ENCODE data around the gene WDR62.

The WDR62 gene

GRCh38 chr19:36081894-36082293 lies 27.2 kb downstream of the WDR62 start:
- no peak for DNase-seq

GRCh38 chr19:36082916-36083315 lies 28.2 kb downstream of the WDR62 start:
- no peak for DNase-seq

GRCh38 chr19:36084231-36085009 lies 29.7 kb downstream of the WDR62 start:
- DNase-seq = no peak

GRCh38 chr19:36086326-36086725 lies 31.6 kb downstream of the WDR62 start:
- DNase-seq = no peak

- no peak for DNase-seq
Observed at GRCh38 chr19:36089847-36090246, 35.1 kb downstream of the WDR62 start.

- no peak for DNase-seq
Observed at GRCh38 chr19:36090910-36091695, 36.4 kb downstream of the WDR62 start.

GRCh38 chr19:36092566-36092965 lies 37.9 kb downstream of the WDR62 start:
- no peak for DNase-seq

- DNase-seq = no peak
Observed at GRCh38 chr19:36093146-36093662, 38.5 kb downstream of the WDR62 start.

- DNase-seq = no peak
Observed at GRCh38 chr19:36093687-36094086, 39.0 kb downstream of the WDR62 start.

GRCh38 chr19:36097036-36097435 lies 42.3 kb downstream of the WDR62 start:
- DNase-seq = no peak

GRCh38 chr19:36099166-36099785 lies 44.6 kb downstream of the WDR62 start:
- DNase-seq = no peak

GRCh38 chr19:36100476-36100875 lies 45.8 kb downstream of the WDR62 start:
- no peak for DNase-seq

GRCh38 chr19:36101550-36102327 lies 47.0 kb downstream of the WDR62 start:
- no peak for DNase-seq

GRCh38 chr19:36103040-36103626 lies 48.4 kb downstream of the WDR62 start:
- no peak for DNase-seq

GRCh38 chr19:36103842-36104552 lies 49.3 kb downstream of the WDR62 start:
- no peak for DNase-seq

- no peak for DNase-seq
Observed at GRCh38 chr19:36106441-36106840, 51.7 kb downstream of the WDR62 start.

- DNase-seq = no peak
Observed at GRCh38 chr19:36106991-36107390, 52.3 kb downstream of the WDR62 start.

GRCh38 chr19:36108684-36109083 lies 54.0 kb downstream of the WDR62 start:
- DNase-seq = no peak

GRCh38 chr19:36110487-36111199 lies 55.9 kb downstream of the WDR62 start, which contains the start of gene OVOL3:
OVOL3 (plus strand) TSS chr19:36111143; CDS start chr19:36111203, 60 bp downstream.
- no peak for DNase-seq

- no peak for DNase-seq
Observed at GRCh38 chr19:36111200-36111539, 56.5 kb downstream of the WDR62 start.

GRCh38 chr19:36112678-36113077 lies 58.0 kb downstream of the WDR62 start:
- no peak for DNase-seq

Measured in stimulated activated naive CD4-positive, alpha-beta T cell (primary cell).